Keratinocyte (primary cell): ENCODE results near the gene ALDH3A1.

ENCODE experiments used
- CTCF ChIP-seq, 3 experiments: IDR thresholded peaks in 1 of 3; conservative IDR thresholded peaks in 1 of 3; optimal IDR thresholded peaks in 1 of 3; 2 replicates in 2 of 3; 3 replicates in 1 of 3; pipeline versions ENCODE3 to v1.5.1; 2011; ENCODE audit warnings: low read length in 3 of 3, mild to moderate bottlenecking in 3 of 3, moderate library complexity in 2 of 3, control low read depth in 1 of 3, inconsistent platforms in 1 of 3; ENCODE audit not compliant: insufficient read depth in 2 of 3; ENCODE audit errors: extremely low read depth in 1 of 3
- EZH2 ChIP-seq: IDR thresholded peaks from one replicate; pipeline ENCODE4 v1.6.1; 2012; ENCODE audit warnings: inconsistent platforms, mild to moderate bottlenecking, low read length, moderate library complexity

GRCh38 chr17:19727501-19728078 lies 20.5 kb downstream of the ALDH3A1 start:
- TF ChIP-seq CTCF (optimal IDR thresholded peaks at IDR 0.05 in 1 of 3, IDR thresholded peaks at IDR 0.05 in 1 of 3, conservative IDR thresholded peaks at IDR 0.05 in 1 of 3; ENCODE audit: extremely low read depth in 1 of 3, insufficient read depth in 2 of 3, low read length in 3 of 3) (no peak), EZH2 (no peak)
